PC-3 (cell line): ENCODE results near the gene PLCXD1.

Experiments
- EZH2 ChIP-seq: fragments of 300-600 bp; sonication (generic); IDR thresholded peaks from one replicate; pipeline ENCODE4 v1.6.1; 2017; ENCODE audit warnings: antibody characterized with exemption, mild to moderate bottlenecking, low read length; ENCODE audit not compliant: unreplicated experiment
- EZH2phosphoT487 ChIP-seq: fragments of 300-600 bp; sonication (generic); IDR thresholded peaks from 2 replicates; pipeline ENCODE4 v1.6.1; 2018; ENCODE audit warnings: mild to moderate bottlenecking, antibody characterized with exemption, low read length, borderline replicate concordance
- TF ChIP-seq, protein P1 (sequence below): fragments of 300-600 bp; sonication (generic); conservative IDR thresholded peaks from 2 replicates; pipeline ENCODE4 v1.5.1; 2017; ENCODE audit warnings: antibody characterized with exemption, low read depth, mild to moderate bottlenecking, low read length

DNA sequence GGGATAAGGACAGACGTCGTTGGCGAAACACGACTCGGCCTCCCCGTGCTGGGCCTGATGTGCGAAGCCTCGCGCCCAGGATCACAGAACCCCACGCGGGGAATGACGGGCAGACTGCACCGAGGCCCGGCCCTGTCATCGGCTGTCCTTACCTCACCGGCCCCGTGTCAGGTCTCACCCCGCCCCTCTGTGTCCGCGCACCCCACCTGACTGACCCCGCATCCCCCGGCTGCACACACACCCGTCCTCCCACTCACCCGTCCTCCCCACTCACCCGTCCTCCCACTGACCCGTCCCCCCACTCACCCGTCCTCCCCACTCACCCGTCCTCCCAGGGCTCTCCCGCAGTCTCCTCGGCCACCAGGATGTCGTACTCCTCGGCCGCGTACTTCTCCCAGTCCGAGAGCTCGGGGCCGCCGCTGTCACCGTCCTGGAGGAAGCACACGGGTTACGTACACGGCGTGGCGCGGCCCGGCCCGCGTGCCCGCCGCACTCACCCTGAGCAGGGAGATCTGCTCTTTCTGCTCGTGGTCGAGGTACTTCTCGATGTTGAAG lies 57.2 kb downstream of the PLCXD1 start:
- TF ChIP-seq EZH2 (no peak), EZH2phosphoT487 (no peak)
- TF ChIP-seq, protein P1, sequence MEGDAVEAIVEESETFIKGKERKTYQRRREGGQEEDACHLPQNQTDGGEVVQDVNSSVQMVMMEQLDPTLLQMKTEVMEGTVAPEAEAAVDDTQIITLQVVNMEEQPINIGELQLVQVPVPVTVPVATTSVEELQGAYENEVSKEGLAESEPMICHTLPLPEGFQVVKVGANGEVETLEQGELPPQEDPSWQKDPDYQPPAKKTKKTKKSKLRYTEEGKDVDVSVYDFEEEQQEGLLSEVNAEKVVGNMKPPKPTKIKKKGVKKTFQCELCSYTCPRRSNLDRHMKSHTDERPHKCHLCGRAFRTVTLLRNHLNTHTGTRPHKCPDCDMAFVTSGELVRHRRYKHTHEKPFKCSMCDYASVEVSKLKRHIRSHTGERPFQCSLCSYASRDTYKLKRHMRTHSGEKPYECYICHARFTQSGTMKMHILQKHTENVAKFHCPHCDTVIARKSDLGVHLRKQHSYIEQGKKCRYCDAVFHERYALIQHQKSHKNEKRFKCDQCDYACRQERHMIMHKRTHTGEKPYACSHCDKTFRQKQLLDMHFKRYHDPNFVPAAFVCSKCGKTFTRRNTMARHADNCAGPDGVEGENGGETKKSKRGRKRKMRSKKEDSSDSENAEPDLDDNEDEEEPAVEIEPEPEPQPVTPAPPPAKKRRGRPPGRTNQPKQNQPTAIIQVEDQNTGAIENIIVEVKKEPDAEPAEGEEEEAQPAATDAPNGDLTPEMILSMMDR = no peak
